SJCRH30 (cell line): ENCODE results near the gene RPTOR. TPM values are rescaled to one million over a fixed set of nuclear protein-coding genes. Genes with fewer than 3 reads are reported as not detected.
A peak's percentile ranks its signal among the peaks of the same experiment; 100 is the strongest.

Experiments used
- DNase-seq, 2 experiments: peaks; one replicate each; pipeline ENCODE4 v3.0.0-alpha.2; 2015 to 2020
- H3K27ac ChIP-seq: fragments of 250-450 bp; sonication (Bioruptor Pico); 2 replicates; pipeline ENCODE4 v1.5.1; 2020; ENCODE audit warnings: mild to moderate bottlenecking, moderate library complexity
- H3K27me3 ChIP-seq: fragments of 250-450 bp; sonication (Bioruptor Pico); 2 replicates; pipeline ENCODE4 v1.5.1; 2020; ENCODE audit warnings: mild to moderate bottlenecking, moderate library complexity
- H3K36me3 ChIP-seq: fragments of 250-450 bp; sonication (Bioruptor Pico); 2 replicates; pipeline ENCODE4 v1.5.1; 2020; ENCODE audit warnings: mild to moderate bottlenecking, moderate library complexity
- H3K4me1 ChIP-seq: fragments of 250-450 bp; sonication (Bioruptor Pico); 2 replicates; pipeline ENCODE4 v1.5.1; 2020; ENCODE audit warnings: mild to moderate bottlenecking, moderate library complexity
- H3K4me3 ChIP-seq: fragments of 250-450 bp; sonication (Bioruptor Pico); 2 replicates; pipeline ENCODE4 v1.5.1; 2020; ENCODE audit warnings: mild to moderate bottlenecking, moderate library complexity
- H3K9me3 ChIP-seq: fragments of 250-450 bp; sonication (Bioruptor Pico); replicated peaks from 2 replicates; pipeline ENCODE4 v1.5.1; 2020; ENCODE audit warnings: mild to moderate bottlenecking, moderate library complexity
- total RNA-seq: library from RNA; depleted of rRNA; stranded (reverse); fragments of >200 nt; shearing (Covaris generic); gene quantifications from 2 replicates; pipeline ENCODE4 v1.2.3, GENCODE V29; 2014

The RPTOR gene
- total RNA-seq, 1 experiment from 2014 or later = 43.6 TPM

DNA sequence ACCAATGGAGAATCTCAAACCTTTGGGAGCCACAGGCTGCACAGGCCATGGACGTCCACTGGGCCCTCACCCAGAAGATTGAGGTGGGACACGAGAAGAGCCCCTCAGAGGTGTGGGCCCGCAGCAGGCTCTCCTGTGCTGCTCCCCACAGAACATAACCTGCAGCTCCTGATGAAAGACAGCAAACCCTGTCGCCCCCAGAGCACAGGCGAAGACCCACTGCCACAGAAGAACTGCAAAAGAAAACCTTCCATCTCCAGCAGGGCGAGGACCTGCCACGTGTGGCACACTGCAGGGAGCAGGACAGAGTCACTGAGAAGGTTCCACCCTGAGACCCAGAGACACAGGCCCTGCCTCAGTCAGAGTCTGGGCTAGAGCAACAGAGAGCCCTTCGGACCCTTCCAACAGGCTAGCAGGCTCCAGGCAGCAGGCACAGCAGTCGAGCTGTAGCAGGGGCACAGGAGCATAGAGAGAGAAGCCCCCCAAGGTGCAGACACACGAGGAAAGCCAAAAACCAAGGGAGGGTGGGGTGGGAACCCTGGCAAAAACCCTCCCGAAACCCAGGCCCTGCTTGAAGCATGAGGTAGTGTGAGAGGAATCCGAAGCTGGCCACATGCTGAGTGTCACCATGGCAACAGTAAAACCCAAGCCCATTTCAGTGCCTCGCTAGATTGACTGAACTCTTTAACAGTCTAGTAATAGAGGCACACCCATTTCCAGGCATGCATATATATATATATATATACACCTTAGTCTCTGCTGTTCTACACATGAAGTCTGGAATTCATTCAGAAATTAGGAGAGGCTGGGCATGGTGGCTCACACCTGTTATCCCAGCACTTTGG is 387.0 kb downstream of the RPTOR start:
- Histone ChIP-seq H3K36me3 (no peaks in the 10 kb centered on the region), H3K27me3 (no peaks in the 10 kb centered on the region), H3K9me3 (no peaks in the 10 kb centered on the region), H3K4me1 (peaks cover 9% of the 10 kb centered on the region), H3K27ac (no peak overlapping the region), H3K4me3 (no peak overlapping the region)
- DNase-seq = peak; percentile 68 to 69

DNA sequence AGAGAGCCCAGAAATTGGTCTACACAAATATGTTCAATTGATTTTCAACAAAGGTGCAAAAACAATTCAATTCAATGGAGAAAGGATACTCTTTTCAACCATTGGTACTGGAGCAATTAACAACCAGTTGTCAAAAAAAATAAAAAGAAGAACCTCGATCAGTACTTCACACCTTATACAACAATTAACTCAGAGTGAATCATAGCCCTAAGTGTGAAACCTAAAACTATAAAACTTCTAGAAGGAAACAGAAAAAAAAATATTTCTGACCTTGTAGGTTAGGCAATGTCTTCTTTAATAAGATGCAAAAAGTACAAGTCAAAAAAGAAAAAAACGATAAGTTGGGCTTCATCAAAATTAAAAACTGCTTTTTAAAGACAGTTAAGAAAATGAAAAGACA is 390.9 kb downstream of the RPTOR start:
- no peaks in the 10 kb centered on the region for H3K9me3 ChIP-seq
- no peak overlapping the region for H3K4me3 ChIP-seq
- H3K27me3 ChIP-seq = no peaks in the 10 kb centered on the region
- H3K4me1 ChIP-seq = peaks cover 36% of the 10 kb centered on the region
- H3K27ac ChIP-seq = no peak overlapping the region
- DNase-seq = no peak
- H3K36me3 ChIP-seq = no peaks in the 10 kb centered on the region

GRCh38 chr17:80936218-80936617 is 391.6 kb downstream of the RPTOR start:
- H3K4me1 ChIP-seq = peaks cover 36% of the 10 kb centered on the region
- H3K36me3 ChIP-seq = no peaks in the 10 kb centered on the region
- no peak overlapping the region for H3K27ac ChIP-seq
- H3K27me3 ChIP-seq = no peaks in the 10 kb centered on the region
- H3K9me3 ChIP-seq = no peaks in the 10 kb centered on the region
- no peak for DNase-seq
- no peak overlapping the region for H3K4me3 ChIP-seq

DNA sequence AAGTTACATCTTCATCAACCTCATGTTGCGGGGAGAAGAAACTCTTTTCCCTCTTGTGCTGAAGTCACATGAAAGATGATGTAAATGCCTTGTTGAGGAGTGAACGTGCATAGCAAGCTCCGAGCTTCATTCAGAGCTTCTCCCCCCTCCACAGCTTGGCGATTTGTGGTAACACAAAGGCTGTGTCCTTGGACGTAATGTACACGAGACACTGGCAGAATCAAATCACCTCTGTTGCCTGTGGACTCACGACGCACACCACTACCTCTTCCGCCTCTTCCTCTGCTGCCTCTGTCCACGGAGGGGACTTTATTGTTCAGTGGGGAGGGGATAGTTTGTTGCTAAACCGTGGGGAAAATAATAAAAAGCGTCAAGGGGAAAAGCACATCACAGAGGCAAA is 392.1 kb downstream of the RPTOR start:
- Histone ChIP-seq H3K4me1 (peaks cover 32% of the 10 kb centered on the region), H3K27me3 (no peaks in the 10 kb centered on the region), H3K9me3 (no peaks in the 10 kb centered on the region), H3K36me3 (no peaks in the 10 kb centered on the region), H3K4me3 (no peak overlapping the region), H3K27ac (no peak overlapping the region)
- DNase-seq = no peak

- H3K9me3 ChIP-seq = no peaks in the 10 kb centered on the region
- H3K27me3 ChIP-seq = no peaks in the 10 kb centered on the region
- no peak overlapping the region for H3K27ac ChIP-seq
- peaks cover 32% of the 10 kb centered on the region for H3K4me1 ChIP-seq
- no peaks in the 10 kb centered on the region for H3K36me3 ChIP-seq
- peak; percentile 60 to 84 for DNase-seq
- H3K4me3 ChIP-seq = peak overlapping the region; percentile 17
Measured at GRCh38 chr17:80937462-80938381, 393.1 kb downstream of the RPTOR start.

- DNase-seq = peak in 1 of 2 experiments; percentile 73
Measured at GRCh38 chr17:80938556-80938955, 393.9 kb downstream of the RPTOR start.

DNA sequence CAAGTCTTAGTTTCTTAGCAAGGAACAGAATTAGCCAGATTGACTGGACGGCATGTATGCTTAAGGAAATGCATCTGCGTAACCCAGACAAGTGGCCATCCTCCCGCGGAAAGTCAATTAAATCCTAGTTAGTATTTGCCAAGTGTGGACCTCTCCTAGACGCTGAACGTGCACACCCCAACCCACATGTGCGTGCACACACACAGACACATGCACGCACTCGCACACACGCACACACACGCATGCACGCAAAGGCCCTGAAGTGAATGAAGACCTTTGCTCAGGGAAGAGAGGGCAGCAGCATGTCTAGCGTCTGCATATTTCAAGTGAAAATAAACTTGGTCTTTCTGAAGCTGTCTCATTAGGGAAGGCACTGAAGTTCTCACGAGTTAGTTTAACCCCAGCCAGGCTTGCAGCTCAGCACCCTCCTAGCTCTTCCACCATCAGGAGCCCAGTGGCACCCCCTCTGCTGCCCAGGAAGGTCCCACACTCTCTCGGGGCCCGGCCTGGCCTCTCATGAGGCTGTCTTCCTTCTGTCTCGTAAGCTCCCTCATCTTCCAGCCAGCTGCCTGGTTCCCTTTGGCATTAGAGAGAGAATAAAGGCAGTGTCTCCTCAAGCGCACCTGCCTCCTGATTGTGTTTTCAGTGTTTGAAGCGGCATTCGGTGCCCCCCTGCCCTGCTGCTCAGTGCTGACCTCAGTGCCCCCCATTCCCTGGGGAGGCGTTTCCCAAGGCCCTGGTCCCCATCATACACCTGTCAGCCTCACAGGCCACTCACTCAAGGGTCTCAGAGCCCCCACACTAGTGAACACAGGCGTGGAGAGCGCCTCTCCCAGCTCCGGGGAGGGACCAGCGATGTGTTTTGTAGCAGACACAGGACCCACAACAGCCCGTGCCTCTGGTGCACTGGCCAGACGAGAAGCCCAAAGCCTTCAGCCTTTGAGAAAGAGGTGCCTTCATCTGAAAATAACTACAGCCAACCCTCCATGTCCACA is 394.8 kb downstream of the RPTOR start:
- peaks cover 7% of the 10 kb centered on the region for H3K36me3 ChIP-seq
- no peak overlapping the region for H3K27ac ChIP-seq
- no peak for DNase-seq
- no peaks in the 10 kb centered on the region for H3K9me3 ChIP-seq
- no peak overlapping the region for H3K4me3 ChIP-seq
- peaks cover 32% of the 10 kb centered on the region for H3K4me1 ChIP-seq
- no peaks in the 10 kb centered on the region for H3K27me3 ChIP-seq

More at GRCh38 chr17:80938556-80938955, 393.9 kb downstream of the RPTOR start:
- H3K27me3 ChIP-seq = no peaks in the 10 kb centered on the region
- H3K4me1 ChIP-seq = peaks cover 32% of the 10 kb centered on the region
- no peak overlapping the region for H3K27ac ChIP-seq
- peak overlapping the region; percentile 17 for H3K4me3 ChIP-seq
- no peaks in the 10 kb centered on the region for H3K9me3 ChIP-seq
- no peaks in the 10 kb centered on the region for H3K36me3 ChIP-seq

GRCh38 chr17:80940171-80941123 is 395.8 kb downstream of the RPTOR start:
- Histone ChIP-seq H3K4me3 (no peak overlapping the region), H3K36me3 (peaks cover 11% of the 10 kb centered on the region), H3K27ac (no peak overlapping the region), H3K27me3 (no peaks in the 10 kb centered on the region), H3K9me3 (no peaks in the 10 kb centered on the region), H3K4me1 (peaks cover 32% of the 10 kb centered on the region)
- DNase-seq = no peak

- Histone ChIP-seq H3K27ac (no peak overlapping the region), H3K9me3 (no peaks in the 10 kb centered on the region), H3K27me3 (no peaks in the 10 kb centered on the region), H3K36me3 (peaks cover 18% of the 10 kb centered on the region), H3K4me3 (no peak overlapping the region), H3K4me1 (peaks cover 32% of the 10 kb centered on the region)
- no peak for DNase-seq
Measured at GRCh38 chr17:80941171-80941570, 396.5 kb downstream of the RPTOR start.

DNA sequence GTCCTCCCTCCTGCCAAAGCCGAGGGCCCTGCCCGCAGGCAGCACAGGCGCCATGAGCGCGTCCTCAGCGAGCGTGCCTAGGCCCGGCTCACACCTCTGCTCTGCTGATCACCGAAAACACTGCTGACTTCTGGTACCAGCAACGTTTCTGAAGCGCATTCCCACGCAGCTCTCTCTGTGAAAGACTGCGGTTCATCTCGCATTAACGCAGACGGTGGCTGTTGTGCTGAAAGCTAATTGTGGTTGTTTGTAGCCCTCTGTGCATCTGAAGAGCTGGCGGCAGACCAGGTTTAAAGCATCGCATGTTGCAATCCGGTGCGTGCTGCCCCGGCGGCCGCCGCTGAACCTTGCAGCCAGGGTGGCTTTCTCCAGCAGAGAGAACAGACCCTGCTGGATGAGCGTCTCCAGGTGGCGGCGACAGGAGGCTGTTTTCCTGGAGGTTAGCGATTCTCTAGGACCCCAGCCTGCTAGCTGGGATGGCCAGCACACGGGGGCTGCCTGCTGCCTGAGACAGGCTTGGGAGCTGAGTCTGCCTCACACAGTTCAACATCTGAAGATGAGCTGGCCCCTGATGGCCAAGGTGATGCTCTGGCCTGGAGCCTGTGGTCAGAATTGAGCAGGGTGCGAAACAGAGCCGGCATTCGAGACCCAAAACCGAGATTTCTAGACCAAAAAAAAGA is 397.2 kb downstream of the RPTOR start:
- DNase-seq = no peak
- Histone ChIP-seq H3K4me3 (no peak overlapping the region), H3K9me3 (peaks cover 3% of the 10 kb centered on the region; the same call in 1 of the 2 replicates), H3K27ac (no peak overlapping the region), H3K4me1 (peaks cover 25% of the 10 kb centered on the region), H3K36me3 (peaks cover 25% of the 10 kb centered on the region), H3K27me3 (no peaks in the 10 kb centered on the region)

DNA sequence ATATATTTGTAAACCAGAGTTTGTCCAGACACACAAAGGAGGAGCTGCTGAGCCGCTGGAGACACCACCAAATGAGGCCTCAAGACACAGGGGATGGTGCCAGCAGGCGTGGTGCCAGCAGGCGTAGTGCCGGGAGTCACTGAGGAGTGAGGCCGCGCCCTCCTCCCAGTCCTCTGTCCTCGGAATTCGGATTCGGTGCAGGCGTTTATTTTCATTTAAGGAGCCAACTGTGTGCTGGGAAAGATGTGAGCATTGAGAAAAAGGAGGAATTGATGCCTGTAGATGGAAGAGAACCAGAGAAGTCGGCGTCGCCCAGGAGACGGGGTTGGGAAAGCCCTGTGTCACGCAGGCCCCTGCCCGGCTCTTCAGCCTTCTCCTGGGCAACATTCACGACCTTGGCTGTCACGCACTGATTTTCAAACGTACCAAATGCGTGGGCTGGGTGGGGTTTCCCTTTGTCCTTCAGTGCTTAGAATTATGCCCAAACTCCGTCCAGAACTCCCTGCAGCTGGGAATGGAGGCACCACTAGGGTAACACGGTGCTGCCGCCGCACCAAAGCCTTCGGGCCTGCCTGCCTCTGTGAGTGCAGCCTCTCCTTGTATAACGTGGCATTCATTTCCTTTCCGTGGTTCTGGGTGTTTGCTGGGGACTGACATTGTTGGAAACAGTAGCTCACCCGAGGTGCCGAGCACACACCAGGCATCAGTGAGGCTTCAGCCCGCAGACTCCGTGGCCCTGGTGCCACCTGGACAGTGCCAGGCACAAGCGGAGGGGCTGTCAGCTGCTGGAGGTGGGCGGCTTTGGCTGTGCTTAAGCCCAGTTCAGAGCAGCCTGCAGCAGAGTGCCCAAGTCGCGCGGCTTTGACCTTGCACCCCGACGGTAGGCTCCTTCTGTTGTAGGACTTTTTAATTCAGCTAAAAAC is 398.0 kb downstream of the RPTOR start:
- no peak for DNase-seq
- Histone ChIP-seq H3K4me1 (peaks cover 17% of the 10 kb centered on the region), H3K36me3 (peaks cover 33% of the 10 kb centered on the region)

More for the DNA sequence above, 398.0 kb downstream of the RPTOR start:
- H3K9me3 ChIP-seq = peaks cover 3% of the 10 kb centered on the region; the same call in 1 of the 2 replicates
- no peaks in the 10 kb centered on the region for H3K27me3 ChIP-seq
- no peak overlapping the region for H3K27ac ChIP-seq
- no peak overlapping the region for H3K4me3 ChIP-seq
